Heart left ventricle (tissue), 16 donors: ENCODE results near the gene CLEC16A. TPM values are rescaled to one million over a fixed set of nuclear protein-coding genes. Genes with fewer than 3 reads are reported as not detected.

Experiments
- ATAC-seq, 4 donors: fragments of 200-7000 bp; cut with Tn5 transposase; one replicate each; pipeline ENCODE4 v1.9.1; 2020 to 2022; ENCODE audit warnings: moderate library complexity in 4 of 4, mild to moderate bottlenecking in 3 of 4, moderate number of reproducible peaks in 1 of 4
- DNase-seq, 5 donors: peaks; one replicate each; pipeline ENCODE4 v3.0.0-alpha.2; 2020
- H3K27ac ChIP-seq, 12 donors: fragments of 200-600 bp; sonication (generic) in 4 of 12; one replicate each; pipeline versions ENCODE4 v1.5.0 to v1.8.0; 2016 to 2022; ENCODE audit warnings: mild to moderate bottlenecking in 2 of 12
- H3K27me3 ChIP-seq, 9 donors: fragments of 200-600 bp; sonication (generic) in 2 of 9; one replicate each; pipeline versions ENCODE4 v1.5.1 to v1.8.0; 2016 to 2022; ENCODE audit warnings: mild to moderate bottlenecking in 3 of 9
- H3K36me3 ChIP-seq, 9 donors: fragments of 200-600 bp; sonication (generic) in 2 of 9; one replicate each; pipeline versions ENCODE4 v1.5.0 to v1.8.0; 2018 to 2022; ENCODE audit warnings: mild to moderate bottlenecking in 2 of 9
- H3K4me1 ChIP-seq, 12 donors: fragments of 200-600 bp; sonication (generic) in 4 of 12; one replicate each; pipeline versions ENCODE4 v1.5.0 to v1.8.0; 2016 to 2022; ENCODE audit warnings: mild to moderate bottlenecking in 3 of 12
- H3K4me3 ChIP-seq, 12 donors: fragments of 200-600 bp; sonication (generic) in 4 of 12; one replicate each; pipeline versions ENCODE4 v1.5.0 to v1.8.0; 2017 to 2022; ENCODE audit warnings: mild to moderate bottlenecking in 9 of 12, moderate library complexity in 4 of 12
- H3K9me3 ChIP-seq, 12 donors: fragments of 200-600 bp; sonication (generic) in 4 of 12; one replicate each; pipeline versions ENCODE4 v1.5.0 to v1.8.0; 2016 to 2022; ENCODE audit warnings: mild to moderate bottlenecking in 1 of 12
- CTCF ChIP-seq, 12 donors: fragments of 200-600 bp; sonication (generic) in 4 of 12; IDR thresholded peaks; one replicate each; pipeline versions ENCODE4 v1.5.0 to v1.8.0; 2018 to 2022; ENCODE audit warnings: antibody characterized with exemption in 12 of 12, mild to moderate bottlenecking in 5 of 12
- POLR2A ChIP-seq, 2 donors: fragments of 450-650 bp; IDR thresholded peaks; one replicate each; pipeline ENCODE4 v1.6.1; 2017; ENCODE audit warnings: antibody characterized with exemption in 2 of 2, mild to moderate bottlenecking in 2 of 2, moderate library complexity in 2 of 2
- WGBS, 4 donors: extraction: QIAGEN DNeasy Blood & Tissue Kit in 2 of 4; methylation state at CpG; one replicate each; pipeline versions ENCODE4 v1.1.5 to v1.1.7; 2013 to 2018; 5-methylcytosine and 5-hydroxymethylcytosine counted together
- intact Hi-C, 10 donors: fragments of 100-400 bp; cut with DNase I; formaldehyde crosslinking; loops; one replicate each; pipeline versions ENCODE4 v1.11.1 to v1.14.2; 2022
- polyA plus RNA-seq, 2 donors: library from polyadenylated mRNA; stranded (reverse); fragments of 200-250 nt; gene quantifications; one replicate each; pipeline ENCODE4 v1.2.3, GENCODE V29; 2013
- total RNA-seq, 9 donors: library from RNA; depleted of rRNA in 2 of 9; stranded (reverse); fragments of >200 nt in 2 of 9; fragmentation: NEBNext Ultra II Directional in 3 of 9; extraction: Animal tissue kit (Norgen Biotek cat#: 25700) in 3 of 9; gene quantifications; one replicate each; pipeline versions ENCODE4 v1.1.0 to v1.2.4, GENCODE V29; 2016 to 2023
- donor health status: ischemic (EF 13 %, LVEDD 7.1; RV severe dilation, severe dysfunction).
- donor health status: healthy with polysubstance abuse.
- donor health status: DM: no; HTN: yes; CAD: no.
- donor health status: DM: no; HTN: no; CAD: no.
- donor health status: ischemic (EF 25% LVEDD 6.9; RV normal size, moderate dysfunction).
- donor health status: ischemic (EF 25% LVEDD 5.7; RV mildly dilated, moderate dysfunction).
- donor health status: healthy.
- donor health status: DM: yes; HTN: yes; CAD: no.
- donor health status: ischemic (EF 35%, LVEDD 5.7; RV mildly dilated, moderate dysfunction).
- donor health status: nonischemic (EF 11% LVEDD 7.7; RV severe dilation, severe dysfunction).
- donor health status: DM: yes; HTN: yes; CAD: no.
- donor health status: PGD.
- donor health status: ischemic (EF 29% LVEDD 5.4; RV normal size, mild dysfunction).
- donor health status: nonischemic (EF 23%, LVEDD 6.1; RV moderate dilation, normal function).

CLEC16A gene
- total and polyA plus RNA-seq, 11 donors = 13.8 to 41.1 (median 23.7) TPM

GRCh38 chr16:11058832-11059231 is 114.5 kb downstream of the CLEC16A start:
- Histone ChIP-seq H3K4me3 (no peak overlapping the region), H3K9me3 (no peaks in the 10 kb centered on the region), H3K4me1 (peaks cover 0 to 6% (median 0%) of the 10 kb centered on the region in 12 donors), H3K27me3 (no peaks in the 10 kb centered on the region), H3K27ac (no peak overlapping the region), H3K36me3 (peaks cover 0 to 64% (median 40%) of the 10 kb centered on the region in 9 donors)
- DNase-seq = no peak
- intact Hi-C loops = no loop called here
- WGBS, 4 donors = 89 to 93% (median 90%) methylated on average over 5 of the region's 5 CpGs
- no peak for TF ChIP-seq CTCF (IDR thresholded peaks at IDR 0.05)
- TF ChIP-seq POLR2A (IDR thresholded peaks at IDR 0.05) = no peak
- no peak for ATAC-seq

- intact Hi-C loops = no loop called here
- no peak overlapping the region for H3K4me3 ChIP-seq
- ATAC-seq (no peak), DNase-seq (no peak)
- H3K27ac ChIP-seq = no peak overlapping the region
- H3K4me1 ChIP-seq = peaks cover 0 to 6% (median 0%) of the 10 kb centered on the region in 12 donors
- no peaks in the 10 kb centered on the region for H3K9me3 ChIP-seq
- H3K27me3 ChIP-seq = no peaks in the 10 kb centered on the region
- no peak for TF ChIP-seq POLR2A (IDR thresholded peaks at IDR 0.05)
- TF ChIP-seq CTCF (IDR thresholded peaks at IDR 0.05) = no peak
- H3K36me3 ChIP-seq = peaks cover 0 to 62% (median 39%) of the 10 kb centered on the region in 9 donors
- WGBS, 4 donors = 97 to 100% (median 98%) methylated on average over 4 of the region's 4 CpGs
These were observed 115.2 kb downstream of the CLEC16A start for GRCh38 chr16:11059588-11059987.

- H3K36me3 ChIP-seq = peaks cover 0 to 70% (median 44%) of the 10 kb centered on the region in 9 donors
- intact Hi-C loops = loop anchor here in 1 of 10 donors (5.0 kb wide), 1 partner anchor 43 kb away; no protein-coding TSS in a partner anchor
- H3K9me3 ChIP-seq = no peaks in the 10 kb centered on the region
- ATAC-seq = no peak
- no peak overlapping the region for H3K27ac ChIP-seq
- TF ChIP-seq POLR2A (IDR thresholded peaks at IDR 0.05) (no peak), CTCF (IDR thresholded peaks at IDR 0.05) (no peak)
- peaks cover 0 to 6% (median 0%) of the 10 kb centered on the region in 12 donors for H3K4me1 ChIP-seq
- H3K27me3 ChIP-seq = no peaks in the 10 kb centered on the region
- WGBS, 4 donors = 90 to 99% (median 98%) methylated on average over 3 to 4 of the region's 4 CpGs
- H3K4me3 ChIP-seq = no peak overlapping the region
- no peak for DNase-seq
These were observed 116.0 kb downstream of the CLEC16A start for GRCh38 chr16:11060364-11060763.

- Histone ChIP-seq H3K4me1 (peaks cover 0 to 6% (median 0%) of the 10 kb centered on the region in 12 donors), H3K4me3 (no peak overlapping the region), H3K27me3 (no peaks in the 10 kb centered on the region), H3K36me3 (peaks cover 0 to 70% (median 48%) of the 10 kb centered on the region in 9 donors), H3K9me3 (no peaks in the 10 kb centered on the region), H3K27ac (no peak overlapping the region)
- intact Hi-C loops = loop anchor here in 1 of 10 donors (5.0 kb wide), 1 partner anchor 44 kb away; no protein-coding TSS in a partner anchor
- no peak for TF ChIP-seq POLR2A (IDR thresholded peaks at IDR 0.05)
- no peak for DNase-seq
- WGBS, 4 donors = 96 to 98% (median 98%) methylated on average over 7 of the region's 7 CpGs
- ATAC-seq = no peak
These were observed 116.5 kb downstream of the CLEC16A start for GRCh38 chr16:11060842-11061241.
